Panc1 (cell line): ENCODE data around the gene PAX7. TPM values are rescaled to one million over a fixed set of nuclear protein-coding genes. Genes with fewer than 3 reads are reported as not detected.

Experiments
- ATAC-seq: fragments of 200-7000 bp; cut with Tn5 transposase; 2 replicates; pipeline ENCODE4 v1.9.1; 2020; ENCODE audit warnings: mild to moderate bottlenecking, moderate library complexity
- BruUV-seq: library from RNA; stranded (reverse); fragments of 400-500 nt; replicated peaks from 2 replicates; lab custom pipeline; 2021; lab: Mats Ljungman, UMichigan
- CTCF ChIA-PET: fragments of 300-600 bp; sonication (Branson Sonifier 250); formaldehyde crosslinking; loops from one replicate; lab custom pipeline; 2022; ENCODE audit warnings: antibody characterized with exemption; lab: Charles Lee
- POLR2A ChIA-PET: fragments of 300-600 bp; sonication (Branson Sonifier 250); formaldehyde crosslinking; loops from one replicate; lab custom pipeline; 2022; ENCODE audit warnings: antibody characterized with exemption; lab: Charles Lee
- DNase-seq: peaks from one replicate; pipeline ENCODE4 v3.0.0-alpha.2; 2010; ENCODE audit warnings: low read depth, low spot score
- H3K27ac ChIP-seq: 2 replicates; pipeline ENCODE4 v1.5.1; 2011; ENCODE audit warnings: mild to moderate bottlenecking, low read length, inconsistent platforms
- H3K27me3 ChIP-seq: fragments of 200-500 bp; sonication (Bioruptor generic); 2 replicates; pipeline ENCODE4 v1.6.0; 2014; ENCODE audit warnings: low read length, inconsistent platforms; ENCODE audit not compliant: control insufficient read depth, insufficient read depth
- H3K36me3 ChIP-seq: fragments of 200-500 bp; sonication (Bioruptor generic); 2 replicates; pipeline ENCODE4 v1.5.1; 2014; ENCODE audit warnings: inconsistent platforms, mild to moderate bottlenecking, low read length, moderate library complexity; ENCODE audit not compliant: control insufficient read depth, insufficient read depth
- H3K4me1 ChIP-seq: 2 replicates; pipeline ENCODE4 v1.5.1; 2011; ENCODE audit warnings: inconsistent platforms, mild to moderate bottlenecking, low read length, moderate library complexity; ENCODE audit not compliant: control insufficient read depth, insufficient read depth
- H3K4me3 ChIP-seq, 2 experiments: 2 replicates each; pipeline ENCODE4 v1.5.1; 2011 to 2012; ENCODE audit warnings: low read depth in 2 of 2, low read length in 2 of 2, mild to moderate bottlenecking in 2 of 2, inconsistent platforms in 1 of 2, moderate library complexity in 1 of 2
- H3K9me3 ChIP-seq: fragments of 200-500 bp; sonication (Bioruptor generic); 2 replicates; pipeline ENCODE4 v1.5.1; 2014; ENCODE audit warnings: low read depth, mild to moderate bottlenecking, inconsistent platforms, low read length, moderate library complexity; ENCODE audit not compliant: control insufficient read depth, insufficient read depth
- CTCF ChIP-seq: fragments of 450-650 bp; IDR thresholded peaks from 2 replicates; pipeline ENCODE4 v1.5.1; 2017; ENCODE audit warnings: mild to moderate bottlenecking
- POLR2AphosphoS5 ChIP-seq: IDR thresholded peaks from 2 replicates; pipeline ENCODE4 v1.6.1; 2012; ENCODE audit warnings: mild to moderate bottlenecking, low read depth, low read length, moderate library complexity
- REST ChIP-seq, 2 experiments: IDR thresholded peaks; 2 replicates each; pipeline ENCODE4 v1.6.1; 2011 to 2012; ENCODE audit warnings: low read depth in 2 of 2, control low read depth in 1 of 2, low read length in 1 of 2, mild to moderate bottlenecking in 1 of 2, moderate library complexity in 1 of 2; ENCODE audit not compliant: insufficient read depth in 1 of 2
- SIN3A ChIP-seq: IDR thresholded peaks from 2 replicates; pipeline ENCODE4 v1.6.1; 2012; ENCODE audit warnings: low read depth, mild to moderate bottlenecking, low read length, moderate library complexity, borderline replicate concordance; ENCODE audit not compliant: insufficient read depth
- TCF7L2 ChIP-seq: IDR thresholded peaks from 2 replicates; pipeline ENCODE4 v1.6.1; 2011; ENCODE audit warnings: mild to moderate bottlenecking, low read depth, low read length, inconsistent platforms
- in situ Hi-C: cut with HindIII; loops from 2 replicates; pipeline ENCODE4 v1.10.0; 2016; ENCODE audit warnings: low sequenced_read_pairs, low pct_unique_long_range_greater_than_20kb
- intact Hi-C: fragments of 100-400 bp; cut with micrococcal nuclease; formaldehyde crosslinking; loops from one replicate; pipeline ENCODE4 v1.10.0; 2022; ENCODE audit not compliant: unreplicated experiment
- total RNA-seq: library from RNA; stranded (reverse); gene quantifications from one replicate; pipeline ENCODE4 v1.2.1, GENCODE V29; 2021; ENCODE audit not compliant: unreplicated experiment

The PAX7 gene
- total RNA-seq, 1 experiment from 2014 or later = not detected

- POLR2A ChIA-PET = no interaction called here
- CTCF ChIA-PET = no interaction called here
- no peaks in the 10 kb centered on the region for H3K4me1 ChIP-seq
- intact Hi-C loops = no loop called here
- no peak; the same call in 1 of the 2 replicates for ATAC-seq
- BruUV-seq = no TSS peak
- no peak for TF ChIP-seq TCF7L2
- TF ChIP-seq SIN3A = no peak
- no peak for TF ChIP-seq CTCF
- TF ChIP-seq REST (IDR thresholded peaks at IDR 0.05; ENCODE audit: insufficient read depth in 1 of 2, low read depth in 2 of 2, low read length in 1 of 2) = no peak
- no peak for TF ChIP-seq POLR2AphosphoS5
- no peak overlapping the region for H3K4me3 ChIP-seq
- no peaks in the 10 kb centered on the region; the same call in 1 of the 2 replicates for H3K27me3 ChIP-seq
- no peak overlapping the region for H3K27ac ChIP-seq
- in situ Hi-C loops = no loop called here
- no peaks in the 10 kb centered on the region for H3K9me3 ChIP-seq
- DNase-seq = no peak
- H3K36me3 ChIP-seq = no peaks in the 10 kb centered on the region
These were observed 81.6 kb downstream of the PAX7 start for GRCh38 chr1:18712252-18712600.

GRCh38 chr1:18714404-18715175 lies 83.9 kb downstream of the PAX7 start:
- Histone ChIP-seq H3K9me3 (no peaks in the 10 kb centered on the region), H3K4me3 (no peak overlapping the region), H3K4me1 (no peaks in the 10 kb centered on the region), H3K36me3 (no peaks in the 10 kb centered on the region), H3K27ac (no peak overlapping the region), H3K27me3 (no peaks in the 10 kb centered on the region; the same call in 1 of the 2 replicates)
- in situ Hi-C loops = no loop called here
- intact Hi-C loops = no loop called here
- no peak for TF ChIP-seq CTCF
- no peak for TF ChIP-seq TCF7L2
- TF ChIP-seq REST (IDR thresholded peaks at IDR 0.05; ENCODE audit: insufficient read depth in 1 of 2, low read depth in 2 of 2, low read length in 1 of 2) = no peak
- TF ChIP-seq SIN3A = no peak
- TF ChIP-seq POLR2AphosphoS5 = no peak
- no peak for ATAC-seq
- CTCF ChIA-PET = no interaction called here
- DNase-seq = no peak
- POLR2A ChIA-PET = no interaction called here
- no TSS peak for BruUV-seq
